ENCODE results near the gene SEMA3A. TPM values are rescaled to one million over a fixed set of nuclear protein-coding genes. Genes with fewer than 3 reads are reported as not detected.

SEMA3A gene
- total and polyA plus RNA-seq, 2 of the 13 experiments (the other 11 are each of a cell fraction or from before 2014, with no cell fraction given) = 0.29 to 1.2 TPM

DNA sequence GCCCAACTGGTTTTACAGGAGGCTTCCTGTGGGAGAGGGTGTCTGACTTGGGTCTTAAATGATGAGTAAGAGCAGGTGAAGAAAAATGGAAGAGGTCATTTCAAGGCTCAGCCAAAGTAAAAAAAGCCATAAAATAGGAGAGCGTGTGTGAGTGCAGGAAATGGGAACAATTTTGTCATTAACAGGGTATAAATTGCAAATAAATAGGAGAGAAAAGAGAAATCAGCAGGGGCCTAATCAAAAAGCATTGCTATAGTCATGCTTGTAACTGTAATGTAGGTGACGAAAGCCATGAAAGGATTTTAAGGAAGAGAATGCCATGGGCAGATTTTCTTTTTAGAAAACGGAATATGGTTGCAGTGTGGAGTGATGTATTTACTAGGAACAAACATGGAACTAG, 15.7 kb upstream of the SEMA3A start:
- BruUV-seq (replicated peaks) = no TSS peak
- in situ Hi-C loops (cut with HindIII; ENCODE audit: extremely low pct_ligation_motif_present, low pct_unique_long_range_greater_than_20kb) = no loop called here
- Histone ChIP-seq H3K9ac (ENCODE audit: insufficient read depth, low read depth, low read length) (no peak overlapping the region), H3K36me3 (replicated peaks in 1 of 2; ENCODE audit: control insufficient read depth in 1 of 2, insufficient read depth in 2 of 2, low read length in 2 of 2) (no peaks in the 10 kb centered on the region), H3K9me3 (ENCODE audit: low read length) (no peaks in the 10 kb centered on the region), H3K79me2 (ENCODE audit: insufficient read depth, low read length) (no peaks in the 10 kb centered on the region), H4K20me1 (ENCODE audit: insufficient read depth, low read length) (no peaks in the 10 kb centered on the region), H3K4me2 (ENCODE audit: low read depth, low read length) (no peak overlapping the region), H3K27ac (ENCODE audit: extremely low read length, insufficient read depth, low read length) (no peak overlapping the region), H2AFZ (ENCODE audit: low read length) (no peak overlapping the region), H3K4me3 (replicated peaks in 1 of 3; ENCODE audit: insufficient read depth in 1 of 3, low read depth in 2 of 3, low read length in 3 of 3) (no peak overlapping the region), H3K4me1 (ENCODE audit: insufficient read depth, low read length) (no peaks in the 10 kb centered on the region), H3K27me3 (ENCODE audit: control insufficient read depth in 1 of 2, insufficient read depth in 2 of 2, low read length in 2 of 2) (no peaks in the 10 kb centered on the region)
- no peak for TF ChIP-seq ZFP36L2 (CRISPR knock-in tag; IDR thresholded peaks at IDR 0.05)
- TF ChIP-seq ZNF746 (CRISPR knock-in tag; IDR thresholded peaks at IDR 0.05) = no peak
- TF ChIP-seq FOXA1 (IDR thresholded peaks at IDR 0.05) = no peak
- TF ChIP-seq FOXA1 (CRISPR knock-in tag; IDR thresholded peaks at IDR 0.05) = no peak
- TF ChIP-seq JUN (CRISPR knock-in tag; IDR thresholded peaks at IDR 0.05) = no peak
- TF ChIP-seq PRMT3 (CRISPR knock-in tag; IDR thresholded peaks at IDR 0.05; ENCODE audit: borderline replicate concordance, low read depth) = no peak
- TF ChIP-seq, protein P1, sequence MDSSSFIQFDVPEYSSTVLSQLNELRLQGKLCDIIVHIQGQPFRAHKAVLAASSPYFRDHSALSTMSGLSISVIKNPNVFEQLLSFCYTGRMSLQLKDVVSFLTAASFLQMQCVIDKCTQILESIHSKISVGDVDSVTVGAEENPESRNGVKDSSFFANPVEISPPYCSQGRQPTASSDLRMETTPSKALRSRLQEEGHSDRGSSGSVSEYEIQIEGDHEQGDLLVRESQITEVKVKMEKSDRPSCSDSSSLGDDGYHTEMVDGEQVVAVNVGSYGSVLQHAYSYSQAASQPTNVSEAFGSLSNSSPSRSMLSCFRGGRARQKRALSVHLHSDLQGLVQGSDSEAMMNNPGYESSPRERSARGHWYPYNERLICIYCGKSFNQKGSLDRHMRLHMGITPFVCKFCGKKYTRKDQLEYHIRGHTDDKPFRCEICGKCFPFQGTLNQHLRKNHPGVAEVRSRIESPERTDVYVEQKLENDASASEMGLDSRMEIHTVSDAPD (CRISPR knock-in tag; IDR thresholded peaks at IDR 0.05) = no peak
- TF ChIP-seq ATF7 (IDR thresholded peaks at IDR 0.05) = no peak
- no peak for TF ChIP-seq ATF7 (CRISPR knock-in tag; IDR thresholded peaks at IDR 0.05)
- no peak for TF ChIP-seq RBM39 (IDR thresholded peaks at IDR 0.05; ENCODE audit: low read depth, low read length, poor library complexity, severe bottlenecking)
- TF ChIP-seq, protein P2, sequence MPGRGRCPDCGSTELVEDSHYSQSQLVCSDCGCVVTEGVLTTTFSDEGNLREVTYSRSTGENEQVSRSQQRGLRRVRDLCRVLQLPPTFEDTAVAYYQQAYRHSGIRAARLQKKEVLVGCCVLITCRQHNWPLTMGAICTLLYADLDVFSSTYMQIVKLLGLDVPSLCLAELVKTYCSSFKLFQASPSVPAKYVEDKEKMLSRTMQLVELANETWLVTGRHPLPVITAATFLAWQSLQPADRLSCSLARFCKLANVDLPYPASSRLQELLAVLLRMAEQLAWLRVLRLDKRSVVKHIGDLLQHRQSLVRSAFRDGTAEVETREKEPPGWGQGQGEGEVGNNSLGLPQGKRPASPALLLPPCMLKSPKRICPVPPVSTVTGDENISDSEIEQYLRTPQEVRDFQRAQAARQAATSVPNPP (CRISPR knock-in tag; IDR thresholded peaks at IDR 0.05) = no peak
- TF ChIP-seq ZNF430 (CRISPR knock-in tag; IDR thresholded peaks at IDR 0.05) = no peak
- TF ChIP-seq ZNF550 (CRISPR knock-in tag; IDR thresholded peaks at IDR 0.05; ENCODE audit: borderline replicate concordance) = no peak
- TF ChIP-seq, protein P3, sequence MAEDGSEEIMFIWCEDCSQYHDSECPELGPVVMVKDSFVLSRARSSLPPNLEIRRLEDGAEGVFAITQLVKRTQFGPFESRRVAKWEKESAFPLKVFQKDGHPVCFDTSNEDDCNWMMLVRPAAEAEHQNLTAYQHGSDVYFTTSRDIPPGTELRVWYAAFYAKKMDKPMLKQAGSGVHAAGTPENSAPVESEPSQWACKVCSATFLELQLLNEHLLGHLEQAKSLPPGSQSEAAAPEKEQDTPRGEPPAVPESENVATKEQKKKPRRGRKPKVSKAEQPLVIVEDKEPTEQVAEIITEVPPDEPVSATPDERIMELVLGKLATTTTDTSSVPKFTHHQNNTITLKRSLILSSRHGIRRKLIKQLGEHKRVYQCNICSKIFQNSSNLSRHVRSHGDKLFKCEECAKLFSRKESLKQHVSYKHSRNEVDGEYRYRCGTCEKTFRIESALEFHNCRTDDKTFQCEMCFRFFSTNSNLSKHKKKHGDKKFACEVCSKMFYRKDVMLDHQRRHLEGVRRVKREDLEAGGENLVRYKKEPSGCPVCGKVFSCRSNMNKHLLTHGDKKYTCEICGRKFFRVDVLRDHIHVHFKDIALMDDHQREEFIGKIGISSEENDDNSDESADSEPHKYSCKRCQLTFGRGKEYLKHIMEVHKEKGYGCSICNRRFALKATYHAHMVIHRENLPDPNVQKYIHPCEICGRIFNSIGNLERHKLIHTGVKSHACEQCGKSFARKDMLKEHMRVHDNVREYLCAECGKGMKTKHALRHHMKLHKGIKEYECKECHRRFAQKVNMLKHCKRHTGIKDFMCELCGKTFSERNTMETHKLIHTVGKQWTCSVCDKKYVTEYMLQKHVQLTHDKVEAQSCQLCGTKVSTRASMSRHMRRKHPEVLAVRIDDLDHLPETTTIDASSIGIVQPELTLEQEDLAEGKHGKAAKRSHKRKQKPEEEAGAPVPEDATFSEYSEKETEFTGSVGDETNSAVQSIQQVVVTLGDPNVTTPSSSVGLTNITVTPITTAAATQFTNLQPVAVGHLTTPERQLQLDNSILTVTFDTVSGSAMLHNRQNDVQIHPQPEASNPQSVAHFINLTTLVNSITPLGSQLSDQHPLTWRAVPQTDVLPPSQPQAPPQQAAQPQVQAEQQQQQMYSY (CRISPR knock-in tag; IDR thresholded peaks at IDR 0.05) = no peak
- TF ChIP-seq REXO4 (CRISPR knock-in tag; IDR thresholded peaks at IDR 0.05; ENCODE audit: borderline replicate concordance) = no peak
- no peak for TF ChIP-seq ZSCAN31 (CRISPR knock-in tag; IDR thresholded peaks at IDR 0.05; ENCODE audit: low read depth)
- POLR2A ChIA-PET = no interaction called here
- DNase-seq (ENCODE audit: low spot score) (no peak), ATAC-seq (no peak), FAIRE-seq (no peak)
- WGBS (ENCODE audit: low lambda C conversion rate) = 39% methylated on average over 3 of the region's 3 CpGs
- intact Hi-C loops (cut with micrococcal nuclease; ENCODE audit: unreplicated experiment) = no loop called here
- CTCF ChIA-PET (ENCODE audit: low intra/inter-chr PET ratio, low total read pairs) = no interaction called here
